ENCODE results near the gene MAD2L2. TPM values are rescaled to one million over a fixed set of nuclear protein-coding genes. Genes with fewer than 3 reads are reported as not detected.

MAD2L2 gene
- total RNA-seq, 1 experiment from 2014 or later: 283 TPM

DNA sequence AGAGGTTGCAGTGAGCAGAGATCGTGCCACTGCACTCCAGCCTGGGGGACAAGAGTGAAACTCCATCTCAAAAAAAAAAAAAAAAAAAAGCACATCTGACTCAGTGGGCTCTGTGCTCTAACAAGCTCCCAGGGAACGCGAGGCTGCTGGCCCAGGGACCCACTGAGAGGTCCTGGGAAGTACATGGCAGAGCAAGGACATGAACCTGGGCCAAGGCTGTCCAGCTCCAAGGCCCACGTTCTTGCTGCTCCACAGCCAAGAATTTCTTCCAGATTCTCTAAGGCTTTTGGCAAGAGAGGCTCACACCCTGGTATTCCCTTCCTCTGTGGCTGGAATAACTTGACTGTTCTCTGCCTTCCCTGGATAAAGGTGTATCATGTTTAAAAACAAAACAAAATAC is 39.6 kb upstream of the MAD2L2 start:
- H3K4ac ChIP-seq (ENCODE audit: low read depth, low read length): no peak overlapping the region
- H4K20me1 ChIP-seq (ENCODE audit: control insufficient read depth, insufficient read depth, insufficient read length): no peaks in the 10 kb centered on the region
- Mint-ChIP-seq H3K4me3 (no peak overlapping the region), H3K27me3 (ENCODE audit: low read depth) (no peaks in the 10 kb centered on the region; the same call in 1 of the 2 replicates), H3K36me3 (ENCODE audit: insufficient read depth in 1 of 3, low read depth in 3 of 3) (peaks cover 0 to 20% (median 2%) of the 10 kb centered on the region in 3 experiments; a peak in 3 of 7 replicates), H3K27ac (no peak overlapping the region), H3K4me1 (peaks cover 14 to 18% of the 10 kb centered on the region in 2 experiments), H3K9me3 (no peaks in the 10 kb centered on the region; a peak in 1 of 5 replicates)
- DNase-seq: no peak
- H2BK15ac ChIP-seq (ENCODE audit: low read depth, low read length): no peak overlapping the region
- H3T11ph ChIP-seq (ENCODE audit: low read length): no peak overlapping the region
- no peak overlapping the region for H3K9ac ChIP-seq (ENCODE audit: extremely low read depth, insufficient read length, low read length)
- H2BK5ac ChIP-seq (ENCODE audit: insufficient read length, low read length): no peak overlapping the region
- H4K8ac ChIP-seq (replicated peaks; ENCODE audit: insufficient read length, low read depth, low read length): no peak overlapping the region
- H3K4me2 ChIP-seq (ENCODE audit: insufficient read depth, insufficient read length, low read length): no peak overlapping the region
- H3K27ac ChIP-seq (ENCODE audit: insufficient read length, low read depth, low read length): no peak overlapping the region
- no peak overlapping the region for H4K91ac ChIP-seq (ENCODE audit: insufficient read length, low read depth, low read length)
- H3K79me1 ChIP-seq (ENCODE audit: insufficient read depth, low read depth, low read length, poor library complexity, severe bottlenecking): no peaks in the 10 kb centered on the region
- H2BK12ac ChIP-seq (ENCODE audit: insufficient read length, low read depth, low read length): no peak overlapping the region
- H3K27me3 ChIP-seq (ENCODE audit: insufficient read depth, low read length): no peaks in the 10 kb centered on the region
- H3K14ac ChIP-seq (ENCODE audit: insufficient read depth, low read length): no peak overlapping the region
- no peak overlapping the region for H2BK20ac ChIP-seq (ENCODE audit: low read depth, low read length, poor library complexity, severe bottlenecking)
- no peak overlapping the region for H3K18ac ChIP-seq (ENCODE audit: insufficient read length, low read depth, low read length)
- no peak overlapping the region for H3K56ac ChIP-seq (ENCODE audit: insufficient read length, low read depth, low read length)
- H3K79me2 ChIP-seq (ENCODE audit: insufficient read depth, low read length): no peaks in the 10 kb centered on the region
- no peaks in the 10 kb centered on the region for H3K23me2 ChIP-seq (ENCODE audit: insufficient read length, low read depth, low read length, poor library complexity, severe bottlenecking)
- no peak overlapping the region for H2AFZ ChIP-seq (ENCODE audit: low read length)
- H3K9me3 ChIP-seq (ENCODE audit: control insufficient read depth, low read depth, low read length): no peaks in the 10 kb centered on the region
- no CpG with 5 or more reads among the region's 4 CpGs for WGBS (ENCODE audit: extremely low coverage, insufficient read length, low lambda C conversion rate)
- H4K5ac ChIP-seq (ENCODE audit: insufficient read length, low read depth, low read length): no peak overlapping the region
- H2BK120ac ChIP-seq (ENCODE audit: low read depth, low read length, poor library complexity, severe bottlenecking): no peak overlapping the region
- no peak overlapping the region for H2AK5ac ChIP-seq (ENCODE audit: insufficient read length, low read length)
- no peak overlapping the region for H3K23ac ChIP-seq (ENCODE audit: insufficient read length, low read depth, low read length)
- H3K4me1 ChIP-seq (ENCODE audit: insufficient read depth, low read length): no peaks in the 10 kb centered on the region
- TF ChIP-seq, protein P1, sequence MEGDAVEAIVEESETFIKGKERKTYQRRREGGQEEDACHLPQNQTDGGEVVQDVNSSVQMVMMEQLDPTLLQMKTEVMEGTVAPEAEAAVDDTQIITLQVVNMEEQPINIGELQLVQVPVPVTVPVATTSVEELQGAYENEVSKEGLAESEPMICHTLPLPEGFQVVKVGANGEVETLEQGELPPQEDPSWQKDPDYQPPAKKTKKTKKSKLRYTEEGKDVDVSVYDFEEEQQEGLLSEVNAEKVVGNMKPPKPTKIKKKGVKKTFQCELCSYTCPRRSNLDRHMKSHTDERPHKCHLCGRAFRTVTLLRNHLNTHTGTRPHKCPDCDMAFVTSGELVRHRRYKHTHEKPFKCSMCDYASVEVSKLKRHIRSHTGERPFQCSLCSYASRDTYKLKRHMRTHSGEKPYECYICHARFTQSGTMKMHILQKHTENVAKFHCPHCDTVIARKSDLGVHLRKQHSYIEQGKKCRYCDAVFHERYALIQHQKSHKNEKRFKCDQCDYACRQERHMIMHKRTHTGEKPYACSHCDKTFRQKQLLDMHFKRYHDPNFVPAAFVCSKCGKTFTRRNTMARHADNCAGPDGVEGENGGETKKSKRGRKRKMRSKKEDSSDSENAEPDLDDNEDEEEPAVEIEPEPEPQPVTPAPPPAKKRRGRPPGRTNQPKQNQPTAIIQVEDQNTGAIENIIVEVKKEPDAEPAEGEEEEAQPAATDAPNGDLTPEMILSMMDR (conservative IDR thresholded peaks at IDR 0.05): no peak

Measured in H9 (cell line).